GM21367 (cell line): ENCODE measurements around the gene ZNHIT3.
"Not testable (repeated sequence)": the region's sequence is repeated elsewhere in the genome, so short reads cannot be mapped to it uniquely, and the experiment has no call there.

Experiments used
- ATAC-seq: cut with Tn5 transposase; IDR thresholded peaks from one replicate; pipeline ENCODE4 v1.9.1; 2021; ENCODE audit not compliant: unreplicated experiment

The ZNHIT3 gene

GRCh38 chr17:36482611-36483504 lies 3.6 kb upstream of the ZNHIT3 start:
- ATAC-seq = no peak

GRCh38 chr17:36484021-36484420 lies 2.5 kb upstream of the ZNHIT3 start:
- not testable (repeated sequence) for ATAC-seq

- ATAC-seq = no peak
Observed at GRCh38 chr17:36485027-36485426, 1.5 kb upstream of the ZNHIT3 start.

GRCh38 chr17:36485805-36486203 lies 677 bp upstream of the ZNHIT3 start:
- no peak for ATAC-seq

- ATAC-seq = no peak
Observed at GRCh38 chr17:36493956-36494355, 7.5 kb downstream of the ZNHIT3 start.

- ATAC-seq = no peak
Observed at GRCh38 chr17:36494674-36495073, 8.2 kb downstream of the ZNHIT3 start.

GRCh38 chr17:36495076-36495578 lies 8.6 kb downstream of the ZNHIT3 start:
- ATAC-seq = no peak

GRCh38 chr17:36496018-36496789 lies 9.7 kb downstream of the ZNHIT3 start:
- ATAC-seq = no peak

- no peak for ATAC-seq
Observed at GRCh38 chr17:36498155-36498554, 11.7 kb downstream of the ZNHIT3 start.

- no peak for ATAC-seq
Observed at GRCh38 chr17:36498560-36499300, 12.2 kb downstream of the ZNHIT3 start.

- ATAC-seq = no peak
Observed at GRCh38 chr17:36500745-36501225, 14.3 kb downstream of the ZNHIT3 start.

GRCh38 chr17:36501351-36501750 lies 14.9 kb downstream of the ZNHIT3 start:
- no peak for ATAC-seq

- no peak for ATAC-seq
Observed at GRCh38 chr17:36501963-36502362, 15.5 kb downstream of the ZNHIT3 start.

GRCh38 chr17:36503456-36504155 lies 17.1 kb downstream of the ZNHIT3 start:
- no peak for ATAC-seq

- ATAC-seq = no peak
Observed at GRCh38 chr17:36504156-36504545, 17.7 kb downstream of the ZNHIT3 start.

GRCh38 chr17:36505171-36505570 lies 18.7 kb downstream of the ZNHIT3 start:
- ATAC-seq = no peak

GRCh38 chr17:36506249-36506826 lies 19.9 kb downstream of the ZNHIT3 start:
- ATAC-seq = no peak

- no peak for ATAC-seq
Observed at GRCh38 chr17:36506831-36507230, 20.4 kb downstream of the ZNHIT3 start.

- ATAC-seq = no peak
Observed at GRCh38 chr17:36507266-36507665, 20.8 kb downstream of the ZNHIT3 start.

GRCh38 chr17:36508439-36508838 lies 22.0 kb downstream of the ZNHIT3 start:
- ATAC-seq = not testable (repeated sequence)
